ENCODE data around the gene MAP4K4.

- TF ChIP-seq CTCF (IDR thresholded peaks at IDR 0.05; ENCODE audit: borderline replicate concordance, extremely low read depth, low read length, poor library complexity, severe bottlenecking) (no peak), EZH2 (IDR thresholded peaks at IDR 0.05; ENCODE audit: borderline replicate concordance, low read depth, low read length, severe bottlenecking) (no peak)
These were observed 183.6 kb downstream of the MAP4K4 start for GRCh38 chr2:101881131-101881530.

Measured in DND-41 (cell line).